NAMALWA (cell line): ENCODE data around the gene DNER.
"Not testable (repeated sequence)": the region's sequence is repeated elsewhere in the genome, so short reads cannot be mapped to it uniquely, and the experiment has no call there.

Experiments used
- DNase-seq: peaks from one replicate; pipeline ENCODE4 v3.0.0-alpha.2; 2015; ENCODE audit warnings: low spot score

The DNER gene

DNA sequence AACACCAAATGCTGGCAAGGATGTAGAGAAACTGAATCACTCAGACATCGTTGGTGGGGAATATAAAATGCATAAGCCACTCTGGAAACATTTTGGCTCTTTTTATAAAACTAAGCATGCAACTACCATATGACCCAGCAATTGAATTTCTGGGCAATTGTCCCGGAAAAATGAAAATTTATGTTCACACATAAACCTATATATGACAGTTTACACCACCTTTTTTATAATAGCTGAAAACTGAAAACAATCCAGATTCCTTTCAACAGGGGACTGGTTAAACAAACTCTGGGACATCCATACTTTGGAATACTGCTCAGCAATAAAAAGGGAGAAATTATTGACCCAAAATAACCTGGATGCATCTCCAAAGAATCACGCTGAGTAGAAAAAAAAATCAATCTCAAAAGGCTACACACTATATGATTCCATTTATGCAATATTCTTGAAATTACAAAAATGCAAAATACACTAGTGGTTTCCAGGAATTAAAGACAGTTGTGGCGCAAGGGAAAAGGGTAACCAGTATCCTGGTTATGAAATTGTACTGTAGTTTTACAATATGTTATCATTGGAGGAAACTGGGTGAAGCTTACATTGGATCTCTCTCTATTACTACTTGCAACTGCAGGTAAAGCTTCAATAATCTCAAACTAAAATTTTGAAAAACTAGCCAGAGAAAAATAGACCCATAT lies 313.0 kb downstream of the DNER start:
- no peak for DNase-seq

DNA sequence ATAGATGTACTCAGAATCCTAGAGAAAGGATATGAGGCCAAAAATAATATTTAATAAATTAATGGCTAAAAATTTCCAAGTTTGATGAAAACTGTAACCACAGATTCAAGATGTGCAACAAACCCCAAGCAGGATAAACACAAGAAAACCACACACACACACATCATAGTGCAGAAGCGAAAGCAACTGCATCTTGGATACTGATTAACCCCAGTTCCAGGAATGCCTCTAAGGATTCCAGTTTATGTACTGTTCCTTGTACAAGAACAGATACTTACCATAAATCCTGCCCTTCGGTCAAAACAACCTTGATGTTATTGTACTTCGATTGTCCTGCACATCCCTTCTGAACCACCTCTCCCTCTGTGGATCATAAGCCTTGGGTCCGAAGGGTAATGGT lies 320.4 kb downstream of the DNER start:
- no peak for DNase-seq

DNA sequence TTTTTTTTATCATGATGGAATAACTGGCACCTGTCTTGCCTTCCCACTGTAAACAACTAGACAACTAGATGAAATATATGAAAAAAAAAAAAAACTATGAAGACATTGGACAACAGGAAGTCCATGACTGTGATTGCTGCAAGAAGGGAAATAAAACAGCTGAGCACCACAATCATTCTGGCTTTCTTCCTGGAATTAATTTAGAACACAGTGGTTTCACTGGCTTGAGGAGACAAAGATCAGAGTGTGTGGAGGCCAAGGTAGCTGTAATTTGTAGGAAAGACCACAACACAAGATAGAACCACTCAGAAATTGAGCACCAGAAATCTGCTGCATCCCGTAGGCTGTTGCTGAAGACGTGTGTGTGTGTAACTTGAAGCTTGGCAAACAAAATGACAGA lies 322.2 kb downstream of the DNER start:
- no peak for DNase-seq

DNA sequence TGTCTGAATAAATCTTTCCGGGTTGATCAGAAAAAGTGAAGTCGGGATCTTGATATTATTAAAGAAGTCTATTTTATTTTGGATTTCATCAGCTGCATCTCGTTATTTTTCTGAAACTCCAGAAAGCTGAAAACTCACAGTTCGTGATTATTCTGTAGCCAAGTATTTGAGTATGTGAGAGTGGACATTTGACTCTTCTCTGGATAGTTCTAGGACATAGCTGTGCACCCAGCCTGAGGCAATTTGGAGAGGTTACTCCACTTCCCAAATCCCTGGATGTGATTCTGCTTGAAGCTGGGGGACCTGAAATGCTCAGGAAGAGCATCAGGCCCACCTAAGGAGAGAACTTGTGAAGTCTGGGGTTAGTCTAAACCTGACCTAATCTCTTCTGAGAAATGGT lies 325.6 kb downstream of the DNER start:
- no peak for DNase-seq

DNA sequence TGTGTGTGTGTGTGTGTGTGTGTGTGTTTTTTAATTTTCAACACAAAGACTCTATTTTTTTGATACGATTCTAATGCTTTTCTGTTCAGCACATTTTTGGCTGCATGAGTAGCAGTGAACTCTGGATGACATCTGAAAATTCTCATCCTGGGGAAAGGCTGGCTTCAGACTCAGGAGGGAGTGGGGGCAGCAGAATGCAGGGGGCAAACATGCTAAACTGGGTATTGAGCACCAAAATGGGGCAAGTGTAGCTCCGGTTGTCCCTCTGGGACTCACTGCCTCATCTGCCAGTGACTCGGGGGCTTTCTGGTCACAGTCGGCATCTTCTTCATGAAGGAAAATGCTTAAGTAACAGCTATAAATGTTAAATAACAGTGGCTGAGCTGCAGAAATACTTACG lies 326.5 kb downstream of the DNER start:
- no peak for DNase-seq

DNA sequence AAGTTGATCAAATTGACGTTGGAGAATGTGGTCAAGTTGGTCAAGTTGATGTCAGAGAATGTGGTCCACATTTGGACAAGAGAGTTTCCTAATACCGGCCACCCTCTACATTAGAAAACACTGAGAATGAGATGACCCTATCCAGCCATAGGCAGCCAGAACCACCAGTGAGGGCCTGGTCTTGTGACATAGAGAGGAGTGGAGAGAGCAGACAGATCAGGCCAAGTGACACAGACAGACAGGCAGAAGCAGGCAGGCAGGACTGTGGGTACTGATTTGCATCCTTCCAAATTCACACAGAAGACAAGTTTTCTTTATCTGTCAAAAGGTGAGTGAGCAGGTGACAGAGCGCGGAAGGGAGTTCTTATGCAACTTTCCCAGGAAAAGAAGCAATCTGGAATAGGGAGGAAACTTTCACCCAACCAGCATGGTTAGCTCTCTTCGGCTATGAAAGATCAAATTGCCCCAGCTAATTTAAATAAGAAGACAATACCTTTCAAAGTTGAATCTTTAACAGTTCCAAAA lies 334.2 kb downstream of the DNER start:
- DNase-seq = no peak

DNA sequence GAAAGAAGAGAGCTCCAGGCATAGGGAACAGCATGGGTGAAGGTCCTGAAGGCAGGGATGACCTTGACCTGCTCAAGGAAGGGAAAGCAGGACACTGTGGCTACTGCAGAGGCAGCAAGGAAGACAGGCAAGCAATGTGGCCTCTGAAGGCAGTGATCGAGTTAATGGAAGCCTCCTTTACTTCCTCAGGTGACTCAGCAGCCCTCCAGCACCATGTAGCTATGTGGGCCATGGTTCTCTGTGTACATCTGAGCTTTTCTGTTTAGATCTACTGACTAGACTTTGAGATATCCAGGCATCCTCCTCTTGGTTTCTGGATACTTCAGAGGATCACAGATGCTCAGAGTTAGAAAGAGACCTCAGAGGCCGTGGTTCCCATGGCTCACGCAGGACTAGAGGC lies 336.0 kb downstream of the DNER start:
- DNase-seq = no peak

DNA sequence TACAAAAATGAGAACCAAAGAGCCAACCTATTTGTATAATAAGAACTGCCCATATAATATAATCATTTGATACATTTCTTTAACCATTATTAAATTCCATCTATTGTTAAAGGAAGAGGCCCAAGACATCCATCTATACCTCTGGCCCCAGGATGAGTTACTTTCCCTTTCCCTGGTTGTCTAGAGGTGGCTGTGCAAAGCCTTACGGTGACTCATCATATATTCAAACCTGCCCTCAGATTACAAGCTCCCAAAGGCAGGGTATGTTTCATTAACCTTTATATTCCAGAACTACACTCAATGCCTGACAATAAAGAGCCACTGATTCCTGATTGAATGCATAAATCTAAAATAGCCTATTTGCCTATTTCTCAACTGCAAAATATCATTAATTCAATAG lies 337.5 kb downstream of the DNER start:
- no peak for DNase-seq

DNA sequence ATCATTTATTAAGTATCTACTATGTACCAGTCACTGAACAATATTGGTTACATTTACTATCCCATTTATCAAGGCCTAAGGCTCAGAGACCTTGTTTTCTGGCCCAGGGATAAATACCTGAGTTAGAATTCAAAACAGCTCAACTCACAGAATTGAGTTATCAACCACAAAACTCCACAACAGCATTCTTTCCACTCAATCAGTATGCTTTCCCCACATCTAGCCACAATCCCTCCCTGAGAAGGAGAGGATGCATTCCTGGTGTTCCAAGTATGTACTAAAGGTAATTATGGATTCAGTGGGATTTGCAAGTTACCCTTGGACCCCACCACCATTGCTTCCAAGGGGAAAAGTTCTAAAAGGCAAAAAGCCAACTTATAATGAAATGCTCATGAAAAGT lies 339.1 kb downstream of the DNER start:
- DNase-seq = no peak

DNA sequence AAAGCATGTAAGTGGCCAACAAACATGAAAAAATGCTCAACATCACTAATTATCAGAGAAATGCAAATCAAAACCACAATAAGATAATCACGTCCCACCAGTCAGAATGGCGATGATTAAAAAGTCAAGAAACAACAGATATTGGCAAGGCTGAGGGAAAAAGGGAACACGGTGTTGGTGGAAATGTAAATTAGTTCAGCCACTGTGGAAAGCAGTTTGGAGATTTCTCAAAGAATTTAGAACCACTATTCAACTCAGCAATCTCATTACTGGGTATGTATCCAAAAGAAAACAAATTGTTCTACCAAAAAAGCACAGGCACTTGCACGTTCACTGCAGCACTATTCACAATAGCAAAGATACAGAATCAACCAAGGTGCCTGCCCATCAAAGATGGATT lies 341.0 kb downstream of the DNER start:
- DNase-seq = not testable (repeated sequence)

DNA sequence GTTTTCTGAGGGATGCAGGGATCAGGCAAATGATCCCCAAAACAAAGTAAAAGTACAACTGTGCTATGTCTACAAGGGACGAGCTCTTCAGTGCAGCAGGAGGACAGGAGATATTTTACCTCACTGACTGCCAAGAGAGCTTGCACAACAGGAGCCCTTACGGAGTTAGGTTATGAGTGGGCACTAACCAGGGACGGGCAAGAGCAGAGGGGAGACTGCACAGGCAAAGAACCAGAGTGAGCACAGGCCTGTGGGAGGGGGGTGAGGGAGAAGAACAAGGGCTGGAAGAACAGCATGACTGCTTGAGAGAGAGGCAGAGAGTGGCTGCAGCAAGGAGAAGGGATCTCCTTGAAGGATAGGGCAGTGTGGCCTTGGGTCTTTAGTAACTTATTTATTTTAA lies 342.1 kb downstream of the DNER start:
- DNase-seq = no peak

DNA sequence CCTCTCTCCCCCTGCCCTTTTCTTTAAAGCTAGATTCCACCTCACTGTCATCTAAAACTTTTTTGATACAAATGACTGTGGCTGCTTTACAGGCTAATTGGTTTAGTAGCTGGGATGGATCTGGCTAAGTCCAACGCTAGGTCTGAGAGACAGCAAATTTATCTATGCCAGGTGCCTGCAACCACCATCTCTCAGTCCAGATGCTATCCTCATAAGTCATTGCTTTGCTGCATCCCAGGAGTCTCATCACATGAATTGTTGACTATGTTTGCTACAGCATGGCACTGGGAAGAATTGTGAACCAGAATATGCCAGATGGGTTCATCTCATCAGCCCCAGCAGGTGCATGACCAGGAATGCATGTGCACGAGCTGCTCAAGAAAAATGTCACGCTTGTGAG lies 343.3 kb downstream of the DNER start:
- DNase-seq = no peak

DNA sequence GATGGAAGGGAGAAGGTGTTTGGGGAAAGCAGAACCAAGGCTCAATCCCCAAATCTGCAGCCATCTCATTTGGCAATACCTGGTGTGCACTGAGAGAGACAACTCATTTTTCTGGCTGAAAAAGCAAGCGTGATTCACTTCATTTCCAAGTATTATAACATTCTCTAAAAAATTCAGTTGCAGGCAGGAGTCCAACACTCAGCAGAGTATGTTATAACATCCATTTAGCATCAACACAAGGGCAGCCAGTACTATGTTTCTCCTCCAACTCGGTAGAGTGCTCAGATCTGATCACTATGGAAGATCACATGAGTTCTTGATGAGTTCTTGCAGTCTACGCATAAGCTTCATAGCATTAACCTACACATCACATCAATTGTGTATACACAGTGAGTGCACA lies 343.8 kb downstream of the DNER start:
- DNase-seq = no peak

DNA sequence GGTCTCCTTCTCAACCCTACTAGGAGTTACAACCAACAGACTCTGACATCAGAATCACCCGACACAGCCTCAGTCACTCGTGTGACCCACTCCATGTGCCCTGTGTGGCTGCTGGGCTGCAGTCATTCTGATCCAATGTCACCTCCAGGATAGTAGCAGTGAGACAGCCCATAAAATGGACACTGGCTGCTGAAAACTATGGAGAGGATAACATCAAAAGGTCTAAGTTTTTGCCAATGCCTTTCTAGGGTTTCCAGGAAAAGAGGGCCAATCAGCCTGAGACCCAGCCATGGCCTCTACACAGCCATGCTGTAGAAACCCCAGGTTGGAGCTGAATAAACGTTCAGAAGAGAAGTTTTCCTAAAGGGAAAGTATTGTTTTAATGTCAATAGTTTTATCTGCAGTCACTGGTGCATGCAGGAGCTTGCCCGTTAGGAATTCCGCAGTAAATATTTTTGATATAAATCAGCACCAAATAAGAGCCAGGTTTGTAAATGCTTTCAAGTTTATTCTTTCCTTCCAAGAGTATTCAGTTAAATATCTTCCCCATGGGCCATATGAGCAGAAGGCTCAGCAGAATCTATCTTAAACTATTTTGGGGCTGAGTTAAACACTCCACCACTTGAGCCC lies 351.1 kb downstream of the DNER start:
- no peak for DNase-seq

DNA sequence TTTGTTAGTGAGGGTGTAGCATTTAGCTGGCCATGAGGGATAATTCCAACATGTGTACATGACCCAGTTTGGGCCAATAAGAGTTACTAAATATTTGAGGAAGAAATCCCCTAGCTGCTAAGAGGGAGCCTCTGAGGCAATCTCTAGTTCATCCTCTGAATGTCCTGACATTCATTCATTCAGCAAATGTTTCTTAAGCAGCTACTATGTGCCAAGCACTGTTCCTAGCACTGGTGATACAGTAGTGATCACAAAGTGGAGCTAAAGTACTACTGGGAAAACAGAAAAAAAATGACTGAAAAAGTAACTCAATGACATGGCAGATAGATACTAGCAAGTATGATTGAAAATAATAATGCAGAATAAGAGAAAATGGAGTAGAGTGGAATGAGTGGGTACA lies 363.5 kb downstream of the DNER start:
- DNase-seq = no peak

DNA sequence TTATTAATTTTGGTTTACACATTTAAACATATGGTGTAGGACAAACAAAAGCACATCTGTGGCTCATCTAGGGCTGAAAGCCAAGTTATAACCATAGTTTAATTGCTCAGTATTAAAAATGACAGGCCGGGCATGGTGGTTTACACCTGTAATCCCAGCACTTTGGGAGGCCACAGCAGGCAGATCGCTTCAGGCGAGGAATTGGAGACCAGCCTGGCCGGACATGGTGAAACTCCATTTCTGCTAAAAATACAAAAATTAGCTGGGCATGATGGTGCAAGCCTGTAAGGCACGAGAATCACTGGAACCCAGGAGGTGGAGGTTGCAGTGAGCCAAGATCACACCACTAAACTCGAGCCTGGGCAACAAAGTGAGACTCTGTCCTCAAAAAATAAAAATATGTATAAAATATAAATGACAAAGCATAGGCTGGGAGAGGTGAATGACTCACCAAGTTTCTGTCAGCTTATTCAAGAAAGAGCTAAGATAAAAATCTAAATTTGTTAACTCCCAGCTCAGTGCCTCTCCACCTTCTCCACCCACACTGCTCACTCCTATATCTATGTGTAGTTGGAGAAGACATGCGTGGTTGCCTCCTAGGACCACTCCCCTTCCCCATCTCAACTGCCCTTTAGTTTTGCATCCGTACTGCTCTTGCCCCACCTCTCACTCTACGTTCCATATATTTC lies 364.1 kb downstream of the DNER start:
- DNase-seq = no peak

DNA sequence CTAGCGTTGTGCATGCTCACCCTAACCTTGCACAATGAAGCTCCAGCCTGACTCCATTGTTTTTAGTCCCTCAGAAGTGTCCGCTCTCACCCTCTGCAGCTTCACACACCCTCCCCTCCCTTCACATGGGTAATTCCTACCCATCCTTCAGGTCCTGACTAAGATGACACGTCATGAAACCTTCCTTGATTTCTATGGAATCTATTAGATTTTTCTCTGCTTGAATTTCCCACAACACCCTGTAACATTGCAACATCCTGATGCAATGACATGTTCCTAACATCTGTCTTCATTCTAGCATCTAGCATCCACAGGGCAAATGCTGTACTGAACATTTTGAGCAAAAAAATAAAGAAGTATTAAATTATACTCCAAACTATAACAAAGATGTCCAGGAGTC lies 366.2 kb downstream of the DNER start:
- DNase-seq = no peak

DNA sequence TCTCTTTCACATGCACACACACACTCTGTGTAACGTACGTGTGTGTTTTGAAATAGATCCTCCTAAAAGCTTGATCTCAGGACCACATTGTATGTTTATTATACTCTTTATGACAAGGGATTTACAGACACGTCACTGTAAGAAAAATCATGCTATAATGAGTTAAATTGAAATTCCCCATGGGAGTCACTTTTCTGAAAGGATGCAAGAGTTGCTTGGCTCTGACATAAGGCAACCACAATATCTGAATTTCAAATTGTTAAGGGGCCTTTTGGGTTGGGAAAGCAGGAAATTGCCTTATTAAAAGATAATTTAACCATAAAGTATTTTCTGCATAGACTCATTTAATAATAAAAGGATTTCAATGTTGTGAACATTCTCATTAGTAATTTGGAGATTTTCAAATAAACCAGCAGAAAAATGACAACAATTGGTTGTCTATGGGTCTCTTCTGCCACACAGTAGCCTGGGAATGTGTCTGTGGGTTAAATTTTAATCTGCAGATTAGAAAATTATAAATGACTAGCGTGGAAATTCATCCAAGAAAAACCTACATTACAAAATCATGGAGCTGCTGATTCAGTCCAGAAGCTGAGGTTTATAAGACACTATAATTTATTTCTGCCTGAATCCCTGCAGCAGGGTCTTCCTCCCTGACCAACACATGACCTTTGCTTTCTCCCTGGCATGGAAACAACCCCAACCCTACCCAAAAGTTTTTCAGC lies 367.4 kb downstream of the DNER start:
- no peak for DNase-seq

DNA sequence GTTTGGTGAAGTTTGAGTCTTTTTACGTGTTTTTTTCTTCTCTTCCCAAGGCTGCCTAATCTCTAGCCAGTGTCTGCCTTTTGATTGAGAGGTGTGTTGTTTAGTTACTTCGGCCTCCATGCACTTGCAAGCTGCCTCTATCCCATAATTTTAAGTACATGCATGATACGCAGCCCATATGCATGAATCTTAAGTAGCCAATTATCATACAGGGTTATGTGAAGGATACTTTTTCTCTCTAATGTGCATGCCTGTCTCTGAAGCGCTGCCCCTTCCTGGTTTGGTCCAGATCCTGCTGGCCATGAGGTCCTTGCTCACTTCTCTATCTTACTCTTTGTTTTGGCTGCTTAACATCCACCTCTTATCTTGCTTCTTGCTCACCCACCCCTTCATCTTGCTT lies 369.4 kb downstream of the DNER start:
- no peak for DNase-seq

DNA sequence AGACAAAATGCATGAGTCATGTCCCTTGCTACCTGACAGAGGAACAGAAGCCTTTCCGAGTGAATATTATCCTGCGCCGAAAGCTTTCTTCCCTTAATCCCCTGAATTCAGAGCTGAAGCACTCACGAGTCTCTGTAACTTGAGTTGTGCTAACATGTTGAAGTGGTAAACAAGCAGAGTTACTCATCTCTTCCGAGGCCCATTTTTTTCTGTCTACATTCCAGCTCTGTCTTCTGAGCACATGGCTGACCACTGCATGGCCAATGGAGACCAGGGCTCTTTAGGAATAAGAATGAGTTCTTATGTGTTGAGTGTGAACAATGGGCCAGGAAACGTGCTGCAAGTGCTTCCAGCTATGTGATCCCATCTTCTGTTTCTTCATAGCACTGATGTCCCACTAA lies 370.2 kb downstream of the DNER start:
- no peak for DNase-seq

DNA sequence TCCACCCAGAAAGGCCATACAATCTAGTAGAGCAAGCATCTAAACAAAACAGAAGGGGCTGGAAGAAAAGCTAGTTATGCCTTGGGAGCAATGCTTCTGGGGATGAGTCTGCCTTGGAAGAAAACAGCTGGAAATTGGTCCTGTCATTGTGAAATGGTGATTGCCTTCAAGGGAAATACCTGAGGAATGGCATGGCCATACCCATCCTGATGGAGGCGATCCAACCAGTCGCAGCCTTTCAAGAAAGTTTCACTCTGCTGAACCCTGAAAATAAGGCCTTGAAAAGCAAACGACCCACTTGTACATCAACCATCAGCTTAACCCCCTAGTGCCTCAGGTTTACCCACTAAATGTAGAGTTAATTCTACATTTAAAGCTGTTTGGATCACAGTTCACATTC lies 370.7 kb downstream of the DNER start:
- DNase-seq = no peak

DNA sequence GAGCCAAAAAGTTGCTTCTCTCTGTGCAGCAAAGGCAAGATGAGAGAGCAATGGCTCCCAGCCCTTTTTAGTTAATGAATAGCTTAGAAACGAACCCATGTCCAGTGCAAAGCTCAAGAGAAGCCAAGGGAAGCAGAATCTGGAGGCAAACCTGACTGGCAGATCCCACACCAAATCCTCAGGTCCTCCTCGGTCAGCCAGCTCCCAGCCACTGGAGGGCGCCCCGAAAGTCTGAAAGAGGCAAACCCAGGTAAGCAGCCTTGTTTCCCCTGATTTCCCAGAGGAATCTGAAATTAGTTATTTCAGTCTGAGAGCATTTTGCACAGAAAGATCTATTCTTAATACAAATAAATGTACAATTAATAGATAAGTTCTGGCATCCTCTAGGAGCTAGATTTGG lies 372.0 kb downstream of the DNER start:
- DNase-seq = no peak
